GM23338 (cell line): Measurements from ENCODE around the gene LARGE1. TPM values are rescaled to one million over a fixed set of nuclear protein-coding genes. Genes with fewer than 3 reads are reported as not detected.

ENCODE experiments used
- ATAC-seq: fragments of 200-7000 bp; cut with Tn5 transposase; 3 replicates; pipeline ENCODE4 v1.9.1; 2020
- DNase-seq: peaks from one replicate; pipeline ENCODE4 v3.0.0-alpha.2; 2015; ENCODE audit warnings: low spot score
- H2AFZ ChIP-seq: fragments of 200-600 bp; sonication (generic); 2 replicates; pipeline ENCODE4 v1.8.0; 2016; ENCODE audit warnings: antibody characterized with exemption, mild to moderate bottlenecking, moderate library complexity
- H3F3A ChIP-seq: fragments of 200-600 bp; sonication (generic); replicated peaks from 2 replicates; pipeline ENCODE4 v1.8.0; 2017; ENCODE audit warnings: antibody characterized with exemption, mixed run types, low read depth
- H3K27ac ChIP-seq: fragments of 200-600 bp; sonication (generic); 2 replicates; pipeline ENCODE4 v1.6.1; 2016; ENCODE audit warnings: low read depth
- H3K27me3 ChIP-seq: fragments of 200-600 bp; sonication (generic); 2 replicates; pipeline ENCODE4 v1.8.0; 2016; ENCODE audit warnings: mild to moderate bottlenecking, mixed run types, moderate library complexity; ENCODE audit not compliant: insufficient read depth
- H3K36me3 ChIP-seq: fragments of 200-600 bp; sonication (generic); 2 replicates; pipeline ENCODE4 v1.8.0; 2016; ENCODE audit warnings: mild to moderate bottlenecking; ENCODE audit not compliant: insufficient read depth
- H3K4me1 ChIP-seq: fragments of 200-600 bp; sonication (generic); 2 replicates; pipeline ENCODE4 v1.8.0; 2016; ENCODE audit warnings: mild to moderate bottlenecking, moderate library complexity; ENCODE audit not compliant: insufficient read depth
- H3K4me2 ChIP-seq: fragments of 200-600 bp; sonication (generic); 2 replicates; pipeline ENCODE4 v1.7.1; 2017; ENCODE audit warnings: mixed run types
- H3K4me3 ChIP-seq: fragments of 200-600 bp; sonication (generic); 2 replicates; pipeline ENCODE4 v1.6.1; 2016; ENCODE audit warnings: mixed run types
- H3K79me2 ChIP-seq: fragments of 200-600 bp; sonication (generic); replicated peaks from 2 replicates; pipeline ENCODE4 v1.8.0; 2017; ENCODE audit warnings: mild to moderate bottlenecking; ENCODE audit not compliant: insufficient read depth
- H3K9me2 ChIP-seq: fragments of 200-600 bp; sonication (generic); 2 replicates; pipeline ENCODE4 v1.8.0; 2017; ENCODE audit not compliant: insufficient read depth
- H4K20me1 ChIP-seq: fragments of 200-600 bp; sonication (generic); replicated peaks from 2 replicates; pipeline ENCODE4 v1.8.0; 2017; ENCODE audit warnings: mild to moderate bottlenecking; ENCODE audit not compliant: insufficient read depth
- H3K27ac Mint-ChIP-seq: 2 replicates; pipeline ENCODE4 v1.8.0; 2020; ENCODE audit warnings: inconsistent platforms, mild to moderate bottlenecking, moderate library complexity, mixed read lengths
- H3K27me3 Mint-ChIP-seq: 3 replicates; pipeline ENCODE4 v1.8.0; 2022; ENCODE audit warnings: low read depth, mild to moderate bottlenecking, moderate library complexity, mixed read lengths, inconsistent platforms; ENCODE audit not compliant: insufficient read depth, poor library complexity
- H3K36me3 Mint-ChIP-seq: 3 replicates; pipeline ENCODE4 v1.8.0; 2021; ENCODE audit warnings: low read depth, mild to moderate bottlenecking, inconsistent platforms, moderate library complexity, mixed read lengths
- H3K4me1 Mint-ChIP-seq: 3 replicates; pipeline ENCODE4 v1.8.0; 2020; ENCODE audit warnings: mild to moderate bottlenecking, inconsistent platforms, mixed read lengths
- H3K4me3 Mint-ChIP-seq: 3 replicates; pipeline ENCODE4 v1.8.0; 2021; ENCODE audit warnings: moderate library complexity, mild to moderate bottlenecking, inconsistent platforms, mixed read lengths
- H3K9me3 Mint-ChIP-seq: 3 replicates; pipeline ENCODE4 v1.8.0; 2020; ENCODE audit warnings: moderate library complexity, mild to moderate bottlenecking, inconsistent platforms, mixed read lengths
- CREB1 ChIP-seq: fragments of 250-450 bp; sonication (Bioruptor Pico); IDR thresholded peaks from 2 replicates; pipeline ENCODE4 v1.5.0; 2020; ENCODE audit warnings: low read depth, mild to moderate bottlenecking, moderate library complexity
- ETS1 ChIP-seq: IDR thresholded peaks from 2 replicates; pipeline ENCODE4 v1.6.1; 2016; ENCODE audit warnings: antibody characterized with exemption
- EZH2 ChIP-seq: fragments of 200-600 bp; sonication (generic); IDR thresholded peaks from one replicate; pipeline ENCODE4 v1.8.0; 2017; ENCODE audit warnings: antibody characterized with exemption, mild to moderate bottlenecking, low read depth; ENCODE audit not compliant: unreplicated experiment
- EZH2phosphoT487 ChIP-seq: fragments of 200-600 bp; sonication (generic); IDR thresholded peaks from one replicate; pipeline ENCODE4 v1.8.1; 2018; ENCODE audit warnings: antibody characterized with exemption; ENCODE audit not compliant: unreplicated experiment
- JUNB ChIP-seq: IDR thresholded peaks from one replicate; pipeline ENCODE4 v1.6.1; 2016; ENCODE audit warnings: antibody characterized with exemption; ENCODE audit not compliant: unreplicated experiment
- NANOG ChIP-seq: IDR thresholded peaks from 2 replicates; pipeline ENCODE4 v1.6.1; 2016; ENCODE audit warnings: antibody characterized with exemption, borderline replicate concordance
- POLR2AphosphoS5 ChIP-seq: IDR thresholded peaks from 2 replicates; pipeline ENCODE4 v1.6.1; 2016; ENCODE audit warnings: antibody characterized with exemption, low read depth
- REST ChIP-seq: IDR thresholded peaks from one replicate; pipeline ENCODE4 v1.6.1; 2018; ENCODE audit warnings: antibody characterized with exemption; ENCODE audit not compliant: unreplicated experiment
- STAT1 ChIP-seq: IDR thresholded peaks from one replicate; pipeline ENCODE4 v1.6.1; 2016; ENCODE audit warnings: antibody characterized with exemption; ENCODE audit not compliant: unreplicated experiment
- ZNF114 ChIP-seq: fragments of 250-450 bp; sonication (Bioruptor Pico); IDR thresholded peaks from 2 replicates; pipeline ENCODE4 v1.5.0; 2020; ENCODE audit warnings: mild to moderate bottlenecking, moderate library complexity
- ZNF331 ChIP-seq: fragments of 250-450 bp; sonication (Bioruptor Pico); IDR thresholded peaks from 2 replicates; pipeline ENCODE4 v1.5.0; 2020; ENCODE audit warnings: low read depth, mild to moderate bottlenecking, moderate library complexity
- polyA plus RNA-seq: library from polyadenylated mRNA; unstranded; fragments of >200 nt; fragmentation: Nextera tagmentation; extraction: Ambion mirVana; gene quantifications from 2 replicates; pipeline ENCODE4 v1.2.1, GENCODE V29; 2016
- total RNA-seq: library from RNA; depleted of rRNA; stranded (reverse); fragments of >200 nt; shearing (Covaris generic); gene quantifications from 2 replicates; pipeline ENCODE4 v1.2.3, GENCODE V29; 2014

LARGE1 gene
- total and polyA plus RNA-seq, 2 experiments from 2014 or later: 12.8 to 75.6 TPM

GRCh38 chr22:33357981-33358399 lies 562.3 kb downstream of the LARGE1 start:
- H2AFZ ChIP-seq: no peak overlapping the region
- H3K4me2 ChIP-seq: no peak overlapping the region
- H3K4me1 ChIP-seq: 0 out of 2 replicates have a peak, but pooled peaks cover 13% of the 10 kb centered on the region
- TF ChIP-seq EZH2phosphoT487 (no peak), ETS1 (no peak), STAT1 (no peak), REST (no peak), ZNF114 (CRISPR knock-in tag) (no peak), POLR2AphosphoS5 (no peak), CREB1 (CRISPR knock-in tag) (no peak), NANOG (no peak), EZH2 (no peak)
- no peaks in the 10 kb centered on the region for H3K9me3 Mint-ChIP-seq
- DNase-seq (no peak), ATAC-seq (no peak)
- H3F3A ChIP-seq: no peaks in the 10 kb centered on the region
- peaks cover 3% of the 10 kb centered on the region; the same call in 1 of the 3 replicates for H3K4me1 Mint-ChIP-seq
- H3K79me2 ChIP-seq: no peaks in the 10 kb centered on the region
- H3K27me3 ChIP-seq: no peaks in the 10 kb centered on the region
- 0 out of 2 replicates have a peak, but pooled peaks cover 4% of the 10 kb centered on the region for H3K9me2 ChIP-seq
- peaks cover 8% of the 10 kb centered on the region; the same call in 2 of the 3 replicates for H3K36me3 Mint-ChIP-seq
- H3K4me3 ChIP-seq: no peak overlapping the region
- H3K27ac ChIP-seq: no peak overlapping the region
- peaks cover 7% of the 10 kb centered on the region for H4K20me1 ChIP-seq
- no peak overlapping the region for H3K27ac Mint-ChIP-seq
- H3K27me3 Mint-ChIP-seq: peaks cover 8% of the 10 kb centered on the region
- no peaks in the 10 kb centered on the region; the same call in 1 of the 2 replicates for H3K36me3 ChIP-seq
- no peak overlapping the region for H3K4me3 Mint-ChIP-seq

GRCh38 chr22:33354928-33355327 lies 565.3 kb downstream of the LARGE1 start:
- DNase-seq: no peak
- TF ChIP-seq REST: no peak
- TF ChIP-seq NANOG: no peak
- no peak for TF ChIP-seq ETS1
- no peak for TF ChIP-seq CREB1 (CRISPR knock-in tag)
- TF ChIP-seq JUNB: no peak
- no peak for TF ChIP-seq EZH2
- no peak for TF ChIP-seq ZNF331
- no peak for TF ChIP-seq POLR2AphosphoS5

More at GRCh38 chr22:33354928-33355327, 565.3 kb downstream of the LARGE1 start:
- Histone ChIP-seq H3K4me2 (no peak overlapping the region), H3K36me3 (no peaks in the 10 kb centered on the region), H3K79me2 (no peaks in the 10 kb centered on the region), H3K27me3 (no peaks in the 10 kb centered on the region), H4K20me1 (peaks cover 3% of the 10 kb centered on the region; the same call in 1 of the 2 replicates), H3K9me2 (no peaks in the 10 kb centered on the region; the same call in 1 of the 2 replicates), H3F3A (no peaks in the 10 kb centered on the region), H2AFZ (no peak overlapping the region), H3K4me1 (no peaks in the 10 kb centered on the region), H3K27ac (no peak overlapping the region), H3K4me3 (no peak overlapping the region)
- H3K9me3 Mint-ChIP-seq: peaks cover under 1% of the 10 kb centered on the region; the same call in 2 of the 3 replicates
- H3K4me3 Mint-ChIP-seq: no peak overlapping the region
- H3K36me3 Mint-ChIP-seq: peaks cover 26% of the 10 kb centered on the region
- peaks cover under 1% of the 10 kb centered on the region for H3K27me3 Mint-ChIP-seq
- H3K27ac Mint-ChIP-seq: no peak overlapping the region
- no peaks in the 10 kb centered on the region for H3K4me1 Mint-ChIP-seq
- ATAC-seq: no peak
